ENCODE data around the gene SFRP5.
A peak's percentile ranks its signal among the peaks of the same experiment; 100 is the strongest.

SFRP5 gene

GRCh38 chr10:97763947-97764346 lies 7.9 kb downstream of the SFRP5 start:
- no peak for DNase-seq (ENCODE audit: low spot score)

DNA sequence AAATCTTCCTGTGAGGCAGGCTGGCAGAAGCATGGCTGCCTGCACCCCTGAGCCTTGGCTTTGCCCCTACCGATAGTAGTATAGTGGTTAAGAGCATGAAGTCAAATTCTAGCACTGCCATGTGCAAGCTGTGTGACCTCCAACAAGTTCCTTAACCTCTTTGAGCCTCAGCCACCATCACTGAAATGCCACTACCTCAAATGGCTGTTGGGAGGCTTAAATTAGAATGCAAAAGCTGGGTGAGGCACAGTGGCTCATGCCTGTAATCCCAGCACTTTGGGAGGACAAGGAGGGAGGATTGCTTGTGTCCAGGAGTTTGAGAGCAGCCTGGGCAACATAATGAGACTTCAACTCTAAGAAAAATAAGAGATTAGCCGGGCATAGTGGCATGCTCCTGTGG lies 8.4 kb downstream of the SFRP5 start:
- no peak for DNase-seq (ENCODE audit: low spot score)

GRCh38 chr10:97762816-97763215 lies 9.0 kb downstream of the SFRP5 start:
- DNase-seq (ENCODE audit: low spot score), result no peak

- DNase-seq (ENCODE audit: low spot score), result no peak
Observed at GRCh38 chr10:97762056-97762455, 9.7 kb downstream of the SFRP5 start.

- no peak for DNase-seq (ENCODE audit: low spot score)
Observed at GRCh38 chr10:97761331-97761865, 10.4 kb downstream of the SFRP5 start.

GRCh38 chr10:97760461-97761257 lies 11.1 kb downstream of the SFRP5 start:
- no peak for DNase-seq (ENCODE audit: low spot score)

GRCh38 chr10:97759946-97760345 lies 11.9 kb downstream of the SFRP5 start:
- no peak for DNase-seq (ENCODE audit: low spot score)

- DNase-seq (ENCODE audit: low spot score), result peak; percentile 74
Observed at GRCh38 chr10:97759158-97759887, 12.5 kb downstream of the SFRP5 start.

- no peak for DNase-seq (ENCODE audit: low spot score)
Observed at GRCh38 chr10:97757471-97757870, 14.3 kb downstream of the SFRP5 start.

DNA sequence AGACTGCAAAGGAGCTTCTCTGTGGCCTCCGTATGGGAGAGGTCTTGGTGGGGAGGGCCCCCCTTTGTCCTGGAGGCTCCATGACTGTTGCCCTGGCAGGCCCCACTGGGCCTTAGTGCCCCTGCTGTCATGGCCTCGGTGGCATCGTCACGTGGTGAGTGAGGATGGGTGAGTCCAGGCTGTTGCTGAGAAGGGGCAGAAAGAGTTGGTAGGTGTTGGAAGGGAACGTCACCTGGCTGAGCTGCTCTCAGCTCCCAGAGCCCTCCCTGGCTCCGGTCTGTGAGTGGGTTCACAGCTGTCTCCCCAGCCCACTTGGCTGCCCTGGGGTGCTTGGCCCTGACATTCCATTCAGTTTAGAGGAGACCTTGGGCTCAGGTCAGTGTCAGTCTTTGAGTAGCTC lies 16.1 kb downstream of the SFRP5 start:
- no peak for DNase-seq (ENCODE audit: low spot score)

GRCh38 chr10:97754726-97755125 lies 17.1 kb downstream of the SFRP5 start:
- DNase-seq (ENCODE audit: low spot score), result no peak

GRCh38 chr10:97752956-97753355 lies 18.8 kb downstream of the SFRP5 start:
- no peak for DNase-seq (ENCODE audit: low spot score)

DNA sequence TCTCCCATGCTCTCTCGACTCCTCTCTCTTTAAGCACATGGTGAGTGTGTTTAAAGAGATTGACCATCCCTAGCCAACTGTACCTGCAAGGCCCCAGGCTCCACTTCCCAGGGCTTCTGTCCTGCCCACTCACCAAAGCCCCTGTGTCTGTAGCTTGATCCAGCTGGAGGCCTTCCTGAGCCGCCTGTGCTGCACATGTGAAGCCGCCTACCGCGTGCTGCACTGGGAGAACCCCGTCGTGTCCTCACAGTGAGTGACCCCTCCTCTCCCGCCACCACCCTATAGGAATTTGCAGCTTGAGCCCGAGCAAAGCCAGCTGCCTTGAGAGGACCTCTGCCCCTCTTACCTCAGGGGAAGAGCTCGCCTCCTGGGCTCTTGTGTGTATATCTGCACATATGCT lies 23.7 kb downstream of the SFRP5 start:
- no peak for DNase-seq (ENCODE audit: low spot score)

DNA sequence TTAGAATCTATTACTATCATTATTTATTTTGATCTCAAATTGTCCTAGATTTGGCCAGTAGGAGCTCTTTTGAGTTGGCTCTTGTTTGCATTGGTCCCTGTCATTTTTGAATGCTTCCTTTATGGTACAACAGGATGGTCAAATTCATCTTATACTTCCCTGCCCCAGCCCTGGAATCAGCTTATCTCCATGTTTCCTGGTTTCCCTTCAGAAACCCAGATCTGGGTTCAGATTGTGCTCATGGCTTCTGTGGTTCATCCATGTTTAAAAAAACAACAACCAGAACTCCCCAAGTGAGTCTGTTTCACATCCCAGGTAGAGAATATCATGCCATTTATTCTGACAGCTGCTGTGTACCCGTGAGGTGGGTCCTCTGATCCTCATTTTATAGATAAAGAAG lies 24.2 kb downstream of the SFRP5 start:
- DNase-seq (ENCODE audit: low spot score), result no peak

DNA sequence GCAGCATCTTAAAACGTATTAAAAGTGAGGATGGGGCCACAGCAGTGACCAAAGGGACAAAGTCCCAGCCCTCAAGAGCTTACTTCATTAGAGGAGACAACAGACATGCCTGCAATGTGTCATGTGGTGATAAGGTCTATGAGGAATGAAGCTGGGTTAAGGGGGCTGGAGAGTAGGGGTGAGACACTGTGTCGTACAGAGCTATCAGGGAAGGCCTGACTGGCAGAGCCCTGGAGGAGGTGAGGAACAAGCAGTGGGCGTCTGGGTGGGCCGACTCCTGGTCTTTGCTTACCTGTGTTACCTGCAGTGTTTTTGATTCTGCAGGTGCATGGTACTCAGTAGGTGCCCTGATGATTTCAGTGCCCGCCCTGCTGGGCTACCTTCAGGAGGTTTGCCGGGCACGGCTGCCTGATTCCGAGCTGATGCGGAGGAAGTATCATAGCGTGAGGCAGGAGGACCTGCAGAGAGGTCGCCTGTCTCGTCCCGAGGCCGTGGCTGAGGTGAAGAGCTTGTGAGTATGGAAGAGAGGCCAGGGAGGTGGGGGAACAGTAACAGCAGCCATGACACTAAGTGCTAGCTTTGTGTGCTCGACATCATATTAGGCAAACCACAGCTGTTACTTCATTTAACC lies 27.3 kb downstream of the SFRP5 start:
- no peak for DNase-seq (ENCODE audit: low spot score)

DNA sequence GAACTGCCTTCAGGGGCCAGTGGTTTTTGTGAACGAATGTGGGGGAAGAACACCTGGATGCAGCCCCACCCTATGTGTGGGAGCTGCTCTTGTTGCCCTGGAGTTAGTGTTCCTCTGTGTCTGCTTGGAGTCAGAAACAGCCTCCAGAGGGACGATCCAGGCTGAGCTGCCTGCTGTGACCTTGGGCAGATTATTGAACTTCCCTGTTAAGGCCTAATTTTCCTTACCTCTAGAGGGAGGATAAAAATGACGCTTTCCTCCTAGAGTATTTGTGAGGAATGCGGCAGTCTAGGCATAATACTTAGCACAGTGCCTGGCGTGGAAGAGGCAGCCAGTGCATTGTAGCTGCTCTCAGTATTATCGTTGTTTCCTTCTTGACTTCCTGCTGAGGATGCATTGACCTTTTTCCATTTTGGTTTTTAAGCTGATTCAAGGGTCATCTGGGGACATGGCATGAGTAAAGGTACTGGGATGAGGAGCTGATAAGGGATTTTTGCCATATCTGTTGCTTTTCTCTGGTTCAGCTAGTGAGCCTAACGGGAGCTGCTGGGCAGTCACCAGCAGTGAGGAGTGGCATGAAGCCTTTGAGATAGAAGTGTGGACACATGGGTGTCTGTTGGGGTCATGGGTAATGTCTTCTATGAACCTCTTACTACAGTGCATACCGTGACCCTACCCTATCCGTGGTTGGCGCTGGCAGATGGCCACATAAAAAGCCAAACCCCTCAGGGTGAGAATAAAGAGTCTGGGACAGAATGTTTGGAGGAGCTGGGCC lies 28.4 kb downstream of the SFRP5 start:
- no peak for DNase-seq (ENCODE audit: low spot score)

DNA sequence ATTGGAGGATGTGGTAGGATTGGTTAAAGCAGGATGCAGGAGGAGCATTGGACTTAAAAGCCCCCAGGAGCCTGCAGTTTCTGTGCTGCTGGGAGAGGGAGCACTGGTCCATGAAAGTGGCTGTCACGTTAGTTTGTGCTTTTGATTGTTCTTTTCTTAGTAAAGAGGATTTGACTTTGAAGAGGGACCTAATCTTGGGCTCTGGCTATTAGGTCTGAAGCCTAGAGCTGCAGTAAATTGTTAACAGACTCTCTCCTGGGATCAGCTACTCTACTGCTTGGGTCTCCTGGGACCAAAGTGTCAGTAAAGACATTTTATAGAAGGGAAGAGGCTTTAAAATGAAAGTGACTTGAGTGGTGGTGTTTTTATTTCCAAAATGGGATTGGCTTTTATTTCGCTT lies 31.2 kb downstream of the SFRP5 start:
- DNase-seq (ENCODE audit: low spot score), result peak; percentile 51

GRCh38 chr10:97738616-97739015 lies 33.2 kb downstream of the SFRP5 start:
- DNase-seq (ENCODE audit: low spot score), result no peak

DNA sequence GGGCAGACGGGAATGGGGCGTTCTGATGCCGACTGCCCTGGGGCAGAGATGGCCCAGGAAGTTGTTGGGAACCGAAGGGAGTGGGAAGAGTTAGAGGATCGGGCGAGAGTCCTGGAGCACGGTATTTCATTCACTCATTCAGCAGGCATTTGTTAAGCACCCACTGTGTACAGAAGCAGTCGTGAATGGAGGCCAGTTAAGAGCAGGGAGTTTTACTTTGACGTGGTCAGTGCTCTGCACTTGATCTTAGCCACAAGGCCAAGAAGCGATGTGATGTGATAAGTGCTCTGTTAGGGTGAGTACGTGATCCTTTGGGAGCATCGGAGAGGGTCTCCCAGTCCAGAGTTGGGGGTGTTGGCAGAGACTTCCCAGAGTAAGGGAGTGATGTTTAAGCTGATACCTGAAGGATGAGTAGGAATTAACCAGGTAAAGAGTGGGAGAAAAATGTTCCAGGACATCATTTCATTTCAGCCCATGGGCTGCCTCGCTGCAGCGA lies 34.0 kb downstream of the SFRP5 start:
- no peak for DNase-seq (ENCODE audit: low spot score)

- peak; percentile 94 for DNase-seq (ENCODE audit: low spot score)
Observed at GRCh38 chr10:97736902-97737769, 34.7 kb downstream of the SFRP5 start, which contains the start of gene ZFYVE27. ZFYVE27 (plus strand) TSS chr10:97737128; CDS start chr10:97738478, 1,350 bp downstream.

DNA sequence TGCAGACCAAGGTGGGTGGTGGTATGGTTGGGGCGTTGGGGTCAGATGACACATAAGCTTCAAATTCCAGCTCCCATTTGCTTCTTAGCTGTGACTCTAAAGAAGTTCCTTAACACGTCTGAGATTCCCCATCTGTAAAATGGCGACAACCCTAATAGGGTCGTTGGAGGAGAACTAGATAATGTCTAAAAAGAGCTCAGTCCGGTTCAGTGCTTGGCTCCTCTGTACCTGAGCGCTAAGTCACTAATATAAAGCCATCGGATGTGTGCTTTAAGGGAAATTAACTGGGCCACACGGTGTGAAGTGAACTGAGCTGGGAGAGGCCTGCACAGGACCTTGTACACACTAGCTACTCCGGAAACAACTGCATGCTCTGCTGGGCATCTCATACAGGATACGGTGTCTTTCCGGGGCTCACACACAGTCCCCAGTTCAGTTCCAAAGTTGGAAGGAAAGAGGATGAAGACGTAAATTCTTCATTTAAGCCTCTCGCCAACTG lies 35.3 kb downstream of the SFRP5 start:
- no peak for DNase-seq (ENCODE audit: low spot score)
